AG08395 (cell line): ENCODE data around the gene FBLIM1.
A peak's percentile ranks its signal among the peaks of the same experiment; 100 is the strongest.

Experiments
- DNase-seq: peaks from one replicate; pipeline ENCODE4 v3.0.0; 2012; ENCODE audit warnings: mixed read lengths, low spot score

The FBLIM1 gene

GRCh38 chr1:15748264-15748663, 10.3 kb upstream of the FBLIM1 start:
- no peak for DNase-seq

GRCh38 chr1:15748690-15749398, 9.8 kb upstream of the FBLIM1 start:
- DNase-seq = no peak

DNA sequence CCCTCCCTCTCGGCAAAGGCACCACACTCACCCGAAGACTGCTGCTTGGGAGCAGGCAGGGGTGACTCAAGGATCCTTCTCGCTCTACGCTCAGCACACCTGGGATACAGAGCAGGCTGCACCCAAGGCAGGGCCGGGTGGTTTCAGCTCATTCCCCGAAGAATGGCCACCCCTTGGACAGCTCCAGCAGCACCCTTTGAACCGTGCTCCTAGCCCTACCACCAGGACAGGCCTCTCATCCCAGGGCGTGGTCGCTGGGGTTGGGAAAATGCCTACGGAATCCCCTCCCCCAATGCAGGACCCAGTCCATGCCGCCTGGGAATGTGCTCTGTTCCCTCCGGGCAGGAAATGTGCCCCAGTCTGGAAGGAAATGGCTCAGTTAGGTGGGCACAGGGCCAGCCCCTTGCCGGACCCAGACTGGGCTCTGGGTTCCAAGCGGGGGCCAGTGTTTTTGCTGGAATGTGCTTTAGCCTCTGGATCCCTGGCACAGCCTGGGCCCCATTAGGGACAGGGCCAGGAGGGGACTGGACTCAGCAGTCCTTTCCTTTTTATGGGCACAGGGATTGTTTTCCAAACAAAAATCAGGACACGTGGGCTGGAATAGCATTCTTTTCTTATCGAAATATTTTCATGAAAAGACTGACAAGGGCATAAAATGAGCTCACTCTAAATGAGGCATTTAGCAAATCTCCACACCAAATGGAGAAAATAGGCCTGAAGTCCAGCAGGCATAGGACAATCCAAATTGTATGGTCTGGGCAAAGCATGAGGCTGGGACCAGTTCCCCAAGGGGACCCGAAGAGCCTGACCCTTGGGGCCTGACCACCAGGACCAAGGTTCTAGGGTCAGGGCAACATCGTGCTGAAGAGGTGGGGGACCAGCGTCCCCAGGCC, 8.9 kb upstream of the FBLIM1 start:
- DNase-seq = no peak

- no peak for DNase-seq
Observed at GRCh38 chr1:15750924-15751323, 7.7 kb upstream of the FBLIM1 start.

- no peak for DNase-seq
Observed at GRCh38 chr1:15751717-15752116, 6.9 kb upstream of the FBLIM1 start.

DNA sequence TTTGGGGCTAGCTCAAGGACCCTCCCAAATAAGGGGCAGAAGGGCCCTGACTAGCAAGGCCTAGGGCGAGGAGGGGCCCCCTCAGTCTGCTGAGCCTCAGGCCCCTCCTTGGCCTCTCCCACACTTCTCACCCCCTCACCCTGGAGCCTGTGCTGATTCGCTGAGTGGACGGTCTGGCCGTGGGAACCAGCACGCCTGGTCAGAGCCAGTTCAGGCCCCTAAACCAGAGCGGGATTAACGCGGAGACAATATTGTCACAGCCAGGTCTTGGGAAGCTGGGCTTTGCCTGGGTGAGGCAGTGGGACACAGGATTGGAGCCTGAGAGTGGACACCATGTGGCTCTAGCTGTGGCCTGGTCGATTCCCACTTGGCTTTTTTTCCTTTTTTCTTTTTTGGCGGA, 4.8 kb upstream of the FBLIM1 start:
- DNase-seq = no peak

DNA sequence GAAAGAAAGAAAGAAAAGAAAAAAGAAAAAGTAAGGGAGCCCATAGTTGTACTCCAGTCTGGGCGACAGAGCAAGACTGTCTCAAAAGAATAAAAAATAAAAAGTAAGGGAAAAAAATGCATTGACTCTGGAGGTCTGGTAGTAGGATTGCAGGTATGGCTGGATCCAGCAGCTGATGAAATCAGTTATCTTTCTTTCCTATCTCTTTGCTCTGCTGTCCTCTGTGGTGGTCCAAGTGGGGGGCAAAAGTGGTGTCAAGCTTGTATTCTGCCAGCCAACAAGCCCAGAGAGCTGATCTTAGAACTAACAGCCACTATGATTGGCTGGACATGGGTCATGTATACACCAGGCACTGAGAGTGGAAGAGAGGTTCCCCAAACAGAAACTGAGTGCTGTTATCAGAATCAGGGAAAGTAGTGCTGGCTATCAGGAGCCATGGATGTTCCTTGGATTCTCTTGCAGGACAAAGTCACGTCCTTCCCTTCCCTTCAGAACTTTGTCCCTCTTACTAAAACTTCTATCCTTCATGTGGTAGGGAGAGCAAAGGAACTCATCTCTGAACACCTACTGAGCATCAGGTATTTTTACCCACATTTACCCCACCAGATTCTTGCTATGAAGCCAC, 3.5 kb upstream of the FBLIM1 start:
- DNase-seq = no peak

GRCh38 chr1:15755646-15756040, 3.0 kb upstream of the FBLIM1 start:
- no peak for DNase-seq

- no peak for DNase-seq
Observed at GRCh38 chr1:15756143-15757015, 2.2 kb upstream of the FBLIM1 start.

DNA sequence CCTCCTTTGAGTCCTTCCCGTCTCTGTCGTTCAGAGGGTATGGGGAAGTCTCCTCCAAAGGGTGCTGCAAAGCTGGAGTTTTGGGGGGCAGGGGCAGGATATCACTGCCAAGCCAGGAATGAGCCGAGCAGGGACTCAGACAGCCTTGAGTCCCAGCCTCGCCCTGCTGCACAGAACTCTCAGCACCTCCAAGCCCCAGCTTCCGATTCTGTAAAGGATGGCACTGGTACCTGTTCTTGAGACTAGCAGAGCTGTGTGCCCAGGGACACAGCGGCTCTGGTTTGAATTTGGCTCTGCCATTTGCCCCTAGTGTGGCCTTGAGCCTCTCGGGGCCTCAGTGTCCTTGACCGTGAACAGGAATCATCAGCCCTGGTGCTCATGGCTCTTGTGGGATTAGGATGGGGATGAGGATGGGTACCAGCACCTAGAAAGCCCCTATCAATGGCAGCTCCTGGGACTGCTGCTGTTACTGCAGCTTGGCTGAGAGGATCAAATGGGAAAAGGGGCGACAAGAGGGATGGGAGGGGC, 1.5 kb upstream of the FBLIM1 start:
- no peak for DNase-seq

GRCh38 chr1:15757575-15758342, 836 bp upstream of the FBLIM1 start:
- peak; percentile 42 for DNase-seq

GRCh38 chr1:15758953-15759661, 512 bp downstream of the FBLIM1 start:
- DNase-seq = peak; percentile 68

DNA sequence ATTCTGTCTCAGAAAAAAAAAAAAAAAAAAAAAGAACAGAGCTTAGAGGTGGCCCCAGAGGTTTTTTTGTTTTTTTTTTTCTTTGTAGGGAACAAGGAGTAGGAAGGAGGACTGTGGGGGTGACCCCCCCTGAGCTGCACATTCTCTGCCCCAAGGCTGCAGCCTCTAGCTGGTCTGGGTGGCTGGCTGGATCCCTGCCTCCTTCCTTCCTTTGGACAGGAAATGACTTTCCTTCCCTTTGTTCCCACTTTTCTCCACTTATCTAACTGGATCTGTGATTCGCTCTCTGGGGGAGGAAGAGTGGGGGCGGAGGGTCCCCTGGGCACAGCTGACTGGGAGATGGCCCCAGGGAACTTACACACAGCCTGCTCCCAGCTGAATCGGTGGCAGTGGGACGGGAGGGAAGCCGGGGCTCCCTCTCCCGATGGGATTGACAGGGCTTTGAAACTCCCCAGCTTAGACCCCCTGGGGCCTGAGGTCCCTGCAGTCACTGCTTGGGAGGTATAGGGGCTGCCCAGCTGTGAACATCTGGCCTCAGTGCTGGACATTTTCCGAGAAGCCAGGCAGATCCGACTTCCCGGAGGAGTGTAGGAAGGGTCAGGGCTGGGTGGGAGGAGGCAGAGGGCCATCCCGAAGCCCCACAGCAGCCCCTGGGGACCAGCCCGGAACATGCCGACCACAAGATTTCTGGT, 2.1 kb downstream of the FBLIM1 start:
- DNase-seq = peak; percentile 81

GRCh38 chr1:15761366-15762128, 3.0 kb downstream of the FBLIM1 start:
- DNase-seq = no peak

- no peak for DNase-seq
Observed at GRCh38 chr1:15762546-15762945, 4.0 kb downstream of the FBLIM1 start.

DNA sequence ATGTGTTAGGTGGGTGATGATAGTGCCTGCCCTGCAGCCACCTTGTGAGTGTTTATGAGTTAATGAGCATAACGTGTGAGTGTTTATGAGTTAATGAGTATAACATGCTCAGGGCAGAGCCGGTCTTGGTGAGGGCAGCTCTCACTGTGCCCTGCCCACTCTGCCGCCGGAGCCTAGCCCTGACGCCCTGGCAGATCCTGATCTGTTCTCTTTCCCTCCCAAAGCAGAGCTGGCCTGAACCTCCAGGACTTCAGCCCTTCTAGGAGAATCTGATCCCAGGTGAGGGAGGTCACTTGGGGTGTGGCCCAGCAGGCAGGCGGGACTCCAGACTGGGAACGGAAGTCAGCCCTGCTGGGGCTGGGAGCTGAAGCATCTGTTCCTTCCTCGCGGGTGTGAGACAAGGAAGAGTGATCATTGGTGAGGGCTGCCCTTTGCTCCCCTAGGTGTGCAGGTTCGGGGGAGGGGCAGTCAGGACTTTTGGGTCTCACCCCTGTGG, 5.7 kb downstream of the FBLIM1 start:
- no peak for DNase-seq

DNA sequence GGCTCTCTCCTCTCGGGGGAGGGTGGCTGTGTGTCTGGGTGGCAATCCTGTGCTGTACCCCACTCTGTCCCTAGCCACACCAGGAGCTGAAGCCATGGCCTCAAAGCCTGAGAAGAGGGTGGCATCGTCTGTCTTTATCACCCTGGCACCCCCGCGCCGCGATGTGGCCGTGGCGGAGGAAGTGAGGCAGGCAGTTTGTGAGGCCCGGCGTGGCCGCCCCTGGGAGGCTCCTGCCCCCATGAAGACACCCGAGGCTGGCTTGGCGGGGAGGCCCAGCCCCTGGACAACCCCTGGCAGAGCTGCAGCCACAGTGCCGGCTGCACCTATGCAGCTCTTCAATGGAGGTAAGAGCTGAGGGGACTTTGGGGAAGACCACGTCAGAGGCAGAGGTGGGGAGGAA, 6.3 kb downstream of the FBLIM1 start:
- DNase-seq = no peak

- DNase-seq = peak; percentile 62
Observed at GRCh38 chr1:15765495-15766194, 7.0 kb downstream of the FBLIM1 start.
